Measurements from ENCODE around the gene PPARD. TPM values are rescaled to one million over a fixed set of nuclear protein-coding genes. Genes with fewer than 3 reads are reported as not detected.

Gene PPARD
- total RNA-seq, 1 experiment from 2014 or later, result 24.7 TPM

DNA sequence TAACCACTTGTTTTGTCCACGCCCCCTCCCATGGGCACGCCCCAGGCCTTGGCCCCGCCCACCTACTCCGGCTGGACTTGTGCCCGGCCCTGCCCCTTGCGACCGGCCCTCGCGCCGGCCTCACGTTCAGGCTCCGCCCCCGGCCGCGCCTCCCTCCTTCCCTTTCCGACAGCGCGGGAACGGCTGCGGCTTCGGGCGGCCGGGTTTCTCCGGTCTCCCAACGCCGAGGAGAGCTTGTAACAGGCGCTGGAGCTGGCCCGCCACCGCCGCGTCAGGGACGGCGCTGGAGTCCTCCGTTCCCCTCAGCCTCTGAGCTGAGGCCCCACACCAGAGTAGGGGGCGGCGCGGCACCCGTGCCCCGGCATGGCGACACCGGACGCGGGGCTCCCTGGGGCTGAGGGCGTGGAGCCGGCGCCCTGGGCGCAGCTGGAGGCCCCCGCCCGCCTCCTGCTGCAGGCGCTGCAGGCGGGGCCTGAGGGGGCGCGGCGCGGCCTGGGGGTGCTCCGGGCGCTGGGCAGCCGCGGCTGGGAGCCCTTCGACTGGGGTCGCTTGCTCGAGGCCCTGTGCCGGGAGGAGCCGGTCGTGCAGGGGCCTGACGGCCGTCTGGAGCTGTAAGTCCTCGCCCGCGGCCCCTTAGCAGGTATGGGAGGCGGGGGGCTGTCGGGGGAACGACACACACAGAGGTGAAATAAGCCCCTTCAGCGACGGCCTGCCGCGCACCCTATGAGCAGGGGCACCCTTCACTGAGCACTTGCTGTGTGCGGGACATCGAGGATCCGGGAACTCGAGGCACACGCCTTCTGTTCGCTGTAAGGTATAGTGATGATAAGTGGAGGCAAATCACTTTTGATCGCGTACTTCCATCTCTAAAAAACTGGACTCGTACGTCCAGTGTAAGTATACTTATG lies 110.1 kb downstream of the PPARD start, which contains the start of gene FANCE:
Gene FANCE (plus strand): TSS at position 156 of the 908 bp plus-strand sequence. CDS start 208 bp downstream, at position 364.
- Histone ChIP-seq H3K79me2 (ENCODE audit: low read depth) (0 out of 2 replicates have a peak, but pooled peaks cover 9% of the 10 kb centered on the region), H3K9me2 (ENCODE audit: insufficient read depth) (no peaks in the 10 kb centered on the region), H3K4me1 (replicated peaks; ENCODE audit: insufficient read depth) (peaks cover 21% of the 10 kb centered on the region), H3K4me3 (peak within 1 kb of the TSS; percentile 65), H3K27me3 (ENCODE audit: insufficient read depth, low read depth) (no peaks in the 10 kb centered on the region), H3K9me3 (ENCODE audit: insufficient read depth, low read depth) (no peaks in the 10 kb centered on the region), H3K4me2 (peak within 1 kb of the TSS; percentile 95), H4K20me1 (ENCODE audit: insufficient read depth) (no peaks in the 10 kb centered on the region), H3K36me3 (ENCODE audit: low read depth) (no peaks in the 10 kb centered on the region), H3K27ac (no peak within 1 kb of the TSS), H2AFZ (peak within 1 kb of the TSS; percentile 83), H3F3A (ENCODE audit: insufficient read depth, low read depth) (peaks cover 6% of the 10 kb centered on the region; the same call in 1 of the 2 replicates)
- intact Hi-C loops (cut with micrococcal nuclease; ENCODE audit: unreplicated experiment), result loop anchor here (1.0 to 5.0 kb wide), 2 partner anchors 16 to 60 kb away; partner anchors contain the start of gene RPL10A
- TF ChIP-seq, protein P1, sequence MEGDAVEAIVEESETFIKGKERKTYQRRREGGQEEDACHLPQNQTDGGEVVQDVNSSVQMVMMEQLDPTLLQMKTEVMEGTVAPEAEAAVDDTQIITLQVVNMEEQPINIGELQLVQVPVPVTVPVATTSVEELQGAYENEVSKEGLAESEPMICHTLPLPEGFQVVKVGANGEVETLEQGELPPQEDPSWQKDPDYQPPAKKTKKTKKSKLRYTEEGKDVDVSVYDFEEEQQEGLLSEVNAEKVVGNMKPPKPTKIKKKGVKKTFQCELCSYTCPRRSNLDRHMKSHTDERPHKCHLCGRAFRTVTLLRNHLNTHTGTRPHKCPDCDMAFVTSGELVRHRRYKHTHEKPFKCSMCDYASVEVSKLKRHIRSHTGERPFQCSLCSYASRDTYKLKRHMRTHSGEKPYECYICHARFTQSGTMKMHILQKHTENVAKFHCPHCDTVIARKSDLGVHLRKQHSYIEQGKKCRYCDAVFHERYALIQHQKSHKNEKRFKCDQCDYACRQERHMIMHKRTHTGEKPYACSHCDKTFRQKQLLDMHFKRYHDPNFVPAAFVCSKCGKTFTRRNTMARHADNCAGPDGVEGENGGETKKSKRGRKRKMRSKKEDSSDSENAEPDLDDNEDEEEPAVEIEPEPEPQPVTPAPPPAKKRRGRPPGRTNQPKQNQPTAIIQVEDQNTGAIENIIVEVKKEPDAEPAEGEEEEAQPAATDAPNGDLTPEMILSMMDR (conservative IDR thresholded peaks at IDR 0.05), result no peak
- TF ChIP-seq EZH2 (IDR thresholded peaks at IDR 0.05; ENCODE audit: low read depth), result no peak
- no TSS peak for BruUV-seq (replicated peaks)
- DNase-seq, result peak; percentile 76 to 97
- ChIA-PET POLR2A (ENCODE audit: unreplicated experiment) (interaction anchor here (0.6 kb wide), 1 partner anchor 10 kb away, joined by 7 read pairs; no protein-coding TSS in a partner anchor), CTCF (interaction anchor here (1.0 to 1.3 kb wide), 3 partner anchors 15 to 110 kb away, joined by 3 to 6 read pairs (median 4); partner anchors contain the start of gene PPARD)

DNA sequence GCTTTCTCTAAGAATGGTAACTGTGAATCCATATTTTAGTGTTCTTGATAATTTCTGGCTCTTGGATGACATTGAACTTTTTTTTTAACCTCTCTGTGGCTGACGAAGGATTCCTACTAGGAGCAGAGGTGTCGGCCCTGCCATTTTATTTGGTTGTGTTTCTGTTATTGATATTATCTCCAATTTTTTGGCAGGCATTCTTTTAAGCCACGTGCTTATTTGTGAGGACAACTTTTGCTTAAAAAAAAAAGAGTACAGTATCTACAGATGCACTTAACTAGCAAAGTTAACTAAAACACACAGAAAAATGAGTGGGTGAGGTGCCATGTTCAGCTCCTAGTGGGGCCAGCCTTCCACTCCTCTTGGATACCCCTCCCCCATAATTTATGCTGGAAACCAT lies 110.9 kb downstream of the PPARD start:
- peak overlapping the region; percentile 65 for H3K4me3 ChIP-seq
- BruUV-seq (replicated peaks), result TSS peak; percentile 62
- no peaks in the 10 kb centered on the region for H3K9me2 ChIP-seq (ENCODE audit: insufficient read depth)
- ChIA-PET CTCF (interaction anchor here (1.3 kb wide), 1 partner anchor 111 kb away, joined by 6 read pairs; the partner anchor contains the start of gene PPARD), POLR2A (ENCODE audit: unreplicated experiment) (interaction anchor here (0.6 to 0.7 kb wide), 2 partner anchors 11 to 18 kb away, joined by 4 to 7 read pairs; no protein-coding TSS in a partner anchor)
- intact Hi-C loops (cut with micrococcal nuclease; ENCODE audit: unreplicated experiment), result loop anchor here (5.0 kb wide), 1 partner anchor 61 kb away; no protein-coding TSS in a partner anchor
- no peak for DNase-seq
- H3K27me3 ChIP-seq (ENCODE audit: insufficient read depth, low read depth), result no peaks in the 10 kb centered on the region
- H3K36me3 ChIP-seq (ENCODE audit: low read depth), result no peaks in the 10 kb centered on the region
- H3K27ac ChIP-seq, result no peak overlapping the region
- H3K4me2 ChIP-seq, result peak overlapping the region; percentile 95
- TF ChIP-seq, protein P1 (conservative IDR thresholded peaks at IDR 0.05), result no peak
- TF ChIP-seq EZH2 (IDR thresholded peaks at IDR 0.05; ENCODE audit: low read depth), result no peak
- peak overlapping the region; percentile 83; the same call in 1 of the 2 replicates for H2AFZ ChIP-seq
- H3K9me3 ChIP-seq (ENCODE audit: insufficient read depth, low read depth), result no peaks in the 10 kb centered on the region
- peaks cover 21% of the 10 kb centered on the region for H3K4me1 ChIP-seq (replicated peaks; ENCODE audit: insufficient read depth)
- H3F3A ChIP-seq (ENCODE audit: insufficient read depth, low read depth), result peaks cover 6% of the 10 kb centered on the region; the same call in 1 of the 2 replicates
- no peaks in the 10 kb centered on the region for H4K20me1 ChIP-seq (ENCODE audit: insufficient read depth)
- 0 out of 2 replicates have a peak, but pooled peaks cover 9% of the 10 kb centered on the region for H3K79me2 ChIP-seq (ENCODE audit: low read depth)

DNA sequence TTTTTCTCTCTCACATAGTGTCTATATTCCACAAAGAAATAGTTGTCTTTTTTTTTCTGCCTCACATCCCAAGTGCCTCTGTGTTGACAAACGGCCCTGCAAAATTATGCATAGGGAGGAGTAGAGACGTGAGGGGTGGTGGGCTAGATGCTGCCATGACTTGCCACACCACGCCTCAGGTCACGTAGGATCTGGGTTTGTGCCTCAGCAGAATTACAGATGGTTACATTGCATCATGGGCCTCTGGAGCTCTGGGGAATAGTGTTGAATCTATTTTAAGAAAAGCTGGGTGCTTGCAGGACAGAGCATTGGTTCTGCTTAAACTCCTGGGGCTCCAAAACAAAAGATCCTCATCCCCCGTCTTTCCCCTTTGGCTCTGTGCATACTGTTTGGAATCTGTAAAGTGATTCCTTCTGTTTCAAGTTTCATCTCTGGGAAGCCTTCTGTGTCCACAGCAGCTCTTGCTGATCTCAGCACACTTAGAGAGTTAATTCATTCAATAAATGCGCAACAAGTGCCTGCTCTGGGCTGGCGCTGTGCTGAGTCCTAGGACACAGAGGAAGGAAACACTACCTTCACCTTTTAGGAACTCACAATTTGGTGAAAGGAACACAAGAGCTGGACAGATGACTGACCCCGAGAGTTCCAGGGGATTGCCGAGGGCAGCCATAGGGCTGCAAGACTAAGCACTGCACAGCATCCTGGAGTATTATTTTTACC lies 112.2 kb downstream of the PPARD start:
- no peak overlapping the region for H2AFZ ChIP-seq
- H3K27me3 ChIP-seq (ENCODE audit: insufficient read depth, low read depth), result no peaks in the 10 kb centered on the region
- H3K4me3 ChIP-seq, result no peak overlapping the region
- no peak overlapping the region for H3K27ac ChIP-seq
- ChIA-PET CTCF (interaction anchor here (0.6 kb wide), 1 partner anchor 136 kb away, joined by 3 read pairs; no protein-coding TSS in a partner anchor), POLR2A (ENCODE audit: unreplicated experiment) (no interaction called here)
- H3K4me2 ChIP-seq, result 0 out of 2 replicates have a peak overlapping the region, but pooled peaks have one; percentile 95
- 0 out of 2 replicates have a peak, but pooled peaks cover 9% of the 10 kb centered on the region for H3K79me2 ChIP-seq (ENCODE audit: low read depth)
- no peaks in the 10 kb centered on the region for H3K9me3 ChIP-seq (ENCODE audit: insufficient read depth, low read depth)
- peaks cover 6% of the 10 kb centered on the region; the same call in 1 of the 2 replicates for H3F3A ChIP-seq (ENCODE audit: insufficient read depth, low read depth)
- intact Hi-C loops (cut with micrococcal nuclease; ENCODE audit: unreplicated experiment), result loop anchor here (5.0 kb wide), 1 partner anchor 62 kb away; no protein-coding TSS in a partner anchor
- H3K9me2 ChIP-seq (ENCODE audit: insufficient read depth), result no peaks in the 10 kb centered on the region
- H3K4me1 ChIP-seq (replicated peaks; ENCODE audit: insufficient read depth), result peaks cover 21% of the 10 kb centered on the region
- TF ChIP-seq, protein P1 (conservative IDR thresholded peaks at IDR 0.05), result no peak
- no peak for TF ChIP-seq EZH2 (IDR thresholded peaks at IDR 0.05; ENCODE audit: low read depth)
- no peaks in the 10 kb centered on the region for H3K36me3 ChIP-seq (ENCODE audit: low read depth)
- no peak for DNase-seq
- no TSS peak for BruUV-seq (replicated peaks)
- H4K20me1 ChIP-seq (ENCODE audit: insufficient read depth), result no peaks in the 10 kb centered on the region

All from PC-9 (cell line).